ENCODE data around the gene ZBTB18.
"Not testable (repeated sequence)": the region's sequence is repeated elsewhere in the genome, so short reads cannot be mapped to it uniquely, and the experiment has no call there.

Gene ZBTB18

DNA sequence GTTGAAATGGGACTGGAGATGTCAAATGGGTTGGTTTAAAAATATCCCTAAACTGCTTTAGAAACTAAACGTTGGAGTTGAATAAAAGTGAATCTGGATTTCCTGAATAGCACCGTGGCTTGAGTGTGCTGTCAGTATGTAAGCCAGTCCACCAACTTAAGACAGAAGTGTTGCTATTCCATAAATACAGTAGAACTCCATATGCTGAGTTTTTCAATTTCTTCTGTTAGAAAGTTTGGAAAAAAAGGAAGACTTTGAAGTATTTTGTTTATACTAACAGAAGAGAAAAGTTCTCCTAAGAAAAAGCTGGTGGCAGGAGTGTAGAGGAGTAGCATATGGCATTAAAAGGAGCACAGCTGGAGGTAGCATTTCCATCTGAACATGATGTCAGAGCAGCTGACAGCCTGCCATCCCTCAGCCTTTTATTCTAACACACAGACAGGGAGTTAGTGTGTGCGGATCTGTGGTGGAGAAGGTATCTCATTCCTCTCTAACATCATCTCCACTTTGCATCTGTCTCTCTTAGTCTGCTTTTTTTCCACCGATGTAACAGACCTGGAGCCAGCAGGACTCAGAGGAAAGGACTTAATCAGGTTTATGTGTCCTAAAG lies at the start of gene ZBTB18:
TSS of gene ZBTB18 (plus strand) at position 449 of the 610 bp plus-strand sequence. CDS start at position 598, 149 bp downstream.
- no peak for DNase-seq (ENCODE audit: low spot score)

DNA sequence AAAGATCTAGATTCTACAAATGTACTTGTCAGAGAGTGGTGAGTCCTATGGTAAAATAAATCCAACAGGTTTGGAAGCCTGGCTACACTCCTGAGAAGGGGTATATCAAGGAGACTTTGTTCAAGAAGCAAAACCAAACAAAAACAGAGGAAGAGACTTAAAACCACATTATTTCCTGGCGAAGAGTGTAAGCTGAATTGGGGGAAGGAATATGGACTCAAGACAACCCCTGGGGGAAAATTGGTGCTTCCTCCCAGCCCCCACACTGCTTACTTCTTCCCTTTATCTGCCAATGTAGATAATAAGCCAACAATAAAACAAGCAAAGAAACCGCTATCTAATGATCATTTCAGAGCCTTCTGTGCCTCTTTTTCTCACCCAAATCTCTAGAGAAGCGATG lies 48.4 kb upstream of the ZBTB18 start:
- DNase-seq (ENCODE audit: low spot score) = no peak

DNA sequence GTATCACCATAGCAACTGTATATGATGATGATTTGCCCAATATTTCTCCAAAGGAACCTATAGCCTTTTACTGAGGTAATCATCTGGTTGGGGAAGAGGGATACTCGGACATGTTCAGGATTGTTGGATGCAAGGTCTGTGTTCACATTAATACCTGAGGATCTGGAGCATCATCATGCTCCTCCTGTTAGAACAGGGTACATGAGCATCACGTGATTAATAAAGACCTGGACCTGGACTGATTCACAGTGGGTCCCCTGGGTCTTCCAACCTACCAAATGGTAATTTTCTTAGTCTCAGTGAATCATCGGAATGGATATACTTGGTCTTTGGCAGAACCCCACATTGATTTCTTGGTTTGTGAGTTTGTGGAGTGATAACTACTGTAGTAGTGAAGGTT lies 45.6 kb upstream of the ZBTB18 start:
- no peak for DNase-seq (ENCODE audit: low spot score)

DNA sequence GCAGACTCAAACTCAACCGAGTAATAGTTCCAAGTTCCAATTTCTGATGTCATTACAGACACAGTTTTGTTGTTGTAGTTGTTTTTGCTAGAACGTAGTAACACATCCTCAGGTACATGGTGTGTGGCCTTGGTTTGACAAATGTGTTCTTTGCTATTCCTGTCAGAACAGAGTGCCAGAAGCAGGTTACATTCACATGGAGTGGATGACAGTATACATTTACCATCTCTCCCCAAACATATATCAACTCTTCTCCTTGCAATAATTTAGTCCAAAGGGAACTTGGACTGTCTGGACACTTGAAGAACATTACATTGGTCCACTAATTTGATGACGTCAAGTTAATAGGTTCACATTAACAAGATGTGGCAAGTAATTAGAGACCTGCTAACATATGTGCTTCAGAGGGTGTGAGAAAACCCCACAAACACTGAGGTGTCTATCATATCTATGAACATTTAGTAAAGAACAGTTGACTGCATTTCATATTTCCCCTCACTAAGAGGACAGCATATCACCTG lies 44.6 kb upstream of the ZBTB18 start:
- no peak for DNase-seq (ENCODE audit: low spot score)

DNA sequence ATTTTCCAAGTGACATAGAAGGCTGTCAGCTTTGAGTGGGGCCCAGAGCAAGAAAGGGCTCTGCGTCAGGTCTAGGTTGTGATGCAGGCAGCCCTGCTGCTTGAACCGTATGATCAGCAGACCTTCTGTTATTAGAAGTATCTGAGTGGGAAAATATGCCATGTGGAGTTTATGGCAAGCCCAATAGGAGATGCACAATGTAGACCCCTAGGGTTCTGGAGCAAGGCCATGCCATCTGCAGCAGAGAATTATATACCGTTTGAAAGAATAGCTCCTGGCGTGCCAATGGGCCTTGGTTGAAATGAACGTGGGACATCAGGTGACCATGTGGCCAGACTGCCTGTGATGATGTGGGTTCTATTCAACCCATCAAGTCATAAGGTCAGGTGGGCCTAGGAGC lies 44.1 kb upstream of the ZBTB18 start:
- no peak for DNase-seq (ENCODE audit: low spot score)

DNA sequence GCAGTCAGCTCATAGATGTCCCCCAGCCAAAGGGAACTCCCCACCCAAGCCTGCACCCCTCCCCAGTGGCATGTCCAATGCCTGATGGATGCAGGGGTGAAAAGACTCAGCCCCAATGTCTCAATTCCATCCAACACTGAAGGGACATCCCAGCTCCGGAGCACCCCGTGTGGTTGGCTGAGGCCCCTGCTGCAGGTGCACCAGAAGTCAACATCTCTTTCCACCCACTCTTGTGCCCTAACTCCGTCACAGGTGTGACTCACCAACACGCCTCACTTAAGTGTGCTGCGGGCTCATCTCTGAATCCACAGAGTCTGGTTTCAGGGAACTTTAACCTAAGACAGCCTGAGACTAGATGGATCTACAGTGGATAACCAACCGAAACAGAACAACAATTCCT lies 40.9 kb upstream of the ZBTB18 start:
- no peak for DNase-seq (ENCODE audit: low spot score)

DNA sequence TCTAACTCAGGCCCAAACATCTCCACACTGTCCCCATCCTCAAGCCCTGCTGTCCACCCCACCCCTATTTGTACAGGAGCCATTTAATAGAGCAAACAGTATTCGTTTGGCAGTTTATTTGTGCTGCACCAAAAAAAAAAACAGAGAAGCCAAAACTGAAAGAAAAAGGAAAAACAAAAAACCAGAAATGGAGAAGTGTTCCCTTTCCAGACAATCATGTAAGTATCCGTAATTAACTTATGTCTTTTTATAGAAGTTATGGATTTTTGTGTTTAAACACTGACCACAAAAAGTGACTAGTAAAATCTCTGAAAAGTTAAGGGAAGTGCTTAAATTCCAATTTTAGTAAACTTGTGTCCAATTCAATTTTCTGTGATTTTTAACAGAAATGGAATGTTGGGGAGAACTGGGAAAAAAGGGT lies 40.4 kb upstream of the ZBTB18 start:
- no peak for DNase-seq (ENCODE audit: low spot score)

DNA sequence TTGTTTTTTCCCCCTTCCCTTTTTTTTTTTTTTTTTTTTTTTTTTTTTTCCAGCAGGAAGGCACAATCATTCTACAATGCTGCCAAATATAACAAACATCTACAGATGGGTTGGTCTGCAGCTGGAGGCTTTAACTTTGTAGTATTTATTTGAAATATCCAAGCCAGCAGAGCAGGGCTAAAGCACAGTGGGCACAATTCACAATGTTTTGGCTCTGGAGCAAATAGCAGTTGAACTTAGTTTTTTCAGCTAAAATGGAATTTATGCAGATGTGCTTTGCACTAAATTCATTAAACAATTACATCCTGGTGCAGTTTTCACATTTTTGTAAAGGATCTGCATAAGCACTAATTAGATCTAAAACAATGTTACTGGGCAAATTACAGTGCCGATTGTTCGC lies 39.8 kb upstream of the ZBTB18 start:
- no peak for DNase-seq (ENCODE audit: low spot score)

DNA sequence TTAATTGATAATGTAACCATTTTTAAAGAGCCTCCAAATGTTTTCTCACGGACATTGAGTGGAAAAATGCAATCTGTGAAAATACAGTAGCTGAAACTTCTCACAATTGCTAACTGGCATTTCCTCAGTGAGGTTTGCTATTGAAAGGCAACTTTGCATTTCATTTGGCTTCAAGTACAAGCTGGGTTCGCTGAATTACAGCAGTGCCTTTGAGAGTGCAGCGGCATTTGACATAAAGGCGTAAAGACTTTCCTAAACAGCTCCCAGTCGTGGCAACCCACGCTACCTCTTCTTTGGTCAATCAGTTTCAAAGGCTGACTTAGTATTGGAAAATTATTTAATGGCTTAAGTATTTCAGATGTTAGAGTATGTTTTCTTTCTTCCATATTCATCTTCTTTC lies 39.3 kb upstream of the ZBTB18 start:
- DNase-seq (ENCODE audit: low spot score) = no peak

DNA sequence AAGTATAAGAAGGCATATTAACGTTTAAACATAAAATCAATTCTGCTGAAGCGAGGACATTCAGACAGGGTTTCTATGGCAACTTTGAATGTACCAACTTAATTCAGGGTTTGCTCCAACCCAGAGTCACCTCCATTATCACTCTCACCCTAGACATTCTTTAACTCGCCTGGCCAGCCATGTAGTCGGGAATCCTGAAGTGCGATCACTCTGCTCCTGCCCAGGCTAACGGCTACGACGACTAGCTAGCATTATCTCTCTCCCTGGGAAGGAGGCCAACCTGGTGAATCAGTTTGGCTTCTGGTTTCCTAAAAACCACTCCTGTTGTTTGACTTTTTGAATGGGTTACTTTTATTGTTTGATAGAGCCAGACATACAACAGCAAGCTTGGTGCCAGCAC lies 38.9 kb upstream of the ZBTB18 start:
- no peak for DNase-seq (ENCODE audit: low spot score)

DNA sequence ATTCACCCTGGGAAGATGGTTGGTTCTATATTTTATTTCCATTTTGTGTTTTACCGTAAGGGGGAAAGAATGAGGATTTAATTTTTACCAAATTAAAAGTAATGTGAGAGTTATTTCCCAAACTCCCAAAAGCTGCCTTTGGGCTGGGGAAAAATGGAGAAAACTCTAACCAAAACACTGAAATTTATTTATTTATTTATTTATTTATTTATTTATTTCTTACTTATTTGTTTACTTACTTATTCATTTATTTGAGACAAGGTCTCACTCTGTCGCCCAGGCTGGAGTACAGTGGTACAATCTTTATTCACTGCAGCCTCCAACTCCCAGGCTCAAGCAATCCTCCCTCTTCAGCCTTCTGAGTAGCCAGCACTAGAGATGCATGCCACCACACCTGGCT lies 38.0 kb upstream of the ZBTB18 start:
- no peak for DNase-seq (ENCODE audit: low spot score)

DNA sequence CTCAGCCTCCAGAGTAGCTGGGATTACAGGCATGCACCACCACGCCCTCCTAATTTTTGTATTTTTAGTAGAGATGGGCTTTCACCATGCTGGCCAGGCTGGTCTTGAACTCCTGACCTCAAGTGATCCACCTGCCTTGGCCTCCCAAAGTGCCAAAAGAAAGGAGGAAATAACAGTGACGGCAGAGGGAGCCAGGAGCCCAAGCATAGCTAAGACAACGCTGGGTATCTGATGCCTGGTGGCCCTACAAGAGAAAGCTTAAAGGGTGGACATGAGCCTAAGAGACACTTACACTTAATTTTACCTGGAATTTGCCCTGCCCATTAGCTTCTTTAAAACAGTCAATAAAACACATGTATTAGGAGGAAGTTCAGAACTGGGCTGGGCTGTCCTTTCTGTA lies 36.2 kb upstream of the ZBTB18 start:
- not testable (repeated sequence) for DNase-seq (ENCODE audit: low spot score)

DNA sequence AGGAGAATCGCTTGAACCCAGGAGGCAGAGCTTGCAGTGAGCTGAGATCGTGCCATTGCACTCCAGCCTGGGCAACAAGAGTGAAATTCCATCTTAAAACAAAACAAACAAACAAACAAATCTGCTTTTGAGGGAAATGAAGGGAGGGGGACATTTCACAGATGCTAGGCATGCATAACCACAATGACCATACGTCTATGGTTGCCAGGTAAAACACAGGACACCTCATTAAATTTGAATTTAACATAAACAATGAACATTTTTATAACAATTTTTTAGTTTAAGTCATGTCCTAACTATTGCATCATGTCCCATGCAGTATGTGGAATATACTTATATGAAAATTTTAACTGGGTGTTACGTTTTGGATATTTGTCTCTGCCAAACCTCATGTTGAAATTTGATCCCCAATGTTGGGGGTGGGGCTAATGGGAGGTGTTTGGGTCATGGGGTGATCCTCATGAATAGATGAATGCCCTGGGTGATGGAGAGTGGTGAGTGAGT lies 31.0 kb upstream of the ZBTB18 start:
- no peak for DNase-seq (ENCODE audit: low spot score)

DNA sequence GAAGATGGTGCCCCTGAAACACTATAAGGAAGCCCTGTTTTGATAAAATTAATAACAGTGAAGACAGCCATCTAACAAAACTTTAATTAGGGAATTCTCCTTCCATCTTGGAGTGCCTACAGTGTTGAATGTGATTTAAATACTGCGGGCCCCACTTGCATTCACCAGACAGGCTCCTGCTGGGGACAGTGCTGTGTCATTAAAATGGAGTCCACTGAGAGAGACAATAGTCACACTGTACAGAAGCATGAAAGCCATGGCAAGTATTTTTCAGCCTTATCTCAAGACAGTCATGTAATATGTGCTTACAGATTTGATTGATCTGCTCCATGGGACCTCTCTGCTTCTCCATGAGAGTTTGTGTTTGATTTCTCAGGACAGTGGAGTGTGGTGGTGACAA lies 29.7 kb upstream of the ZBTB18 start:
- DNase-seq (ENCODE audit: low spot score) = no peak

DNA sequence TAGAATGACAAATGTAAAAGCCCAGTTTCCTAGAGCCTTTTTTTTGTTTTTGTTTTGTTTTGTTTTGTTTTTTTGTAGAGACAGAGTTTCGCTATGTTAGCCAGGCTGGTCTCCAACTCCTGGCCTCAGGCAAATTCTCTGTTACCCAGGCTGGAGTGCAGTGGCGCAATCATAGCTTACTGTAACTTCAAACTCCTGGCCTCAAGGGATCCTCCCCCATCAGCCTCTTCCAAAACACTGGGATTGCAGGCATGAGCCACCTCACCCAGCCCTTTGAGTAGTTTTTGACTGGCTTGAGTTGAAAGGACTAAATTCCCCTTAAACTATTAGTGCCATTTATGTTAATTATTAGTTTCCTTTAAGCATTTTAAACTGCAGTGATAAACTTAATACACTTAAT lies 28.8 kb upstream of the ZBTB18 start:
- no peak for DNase-seq (ENCODE audit: low spot score)

DNA sequence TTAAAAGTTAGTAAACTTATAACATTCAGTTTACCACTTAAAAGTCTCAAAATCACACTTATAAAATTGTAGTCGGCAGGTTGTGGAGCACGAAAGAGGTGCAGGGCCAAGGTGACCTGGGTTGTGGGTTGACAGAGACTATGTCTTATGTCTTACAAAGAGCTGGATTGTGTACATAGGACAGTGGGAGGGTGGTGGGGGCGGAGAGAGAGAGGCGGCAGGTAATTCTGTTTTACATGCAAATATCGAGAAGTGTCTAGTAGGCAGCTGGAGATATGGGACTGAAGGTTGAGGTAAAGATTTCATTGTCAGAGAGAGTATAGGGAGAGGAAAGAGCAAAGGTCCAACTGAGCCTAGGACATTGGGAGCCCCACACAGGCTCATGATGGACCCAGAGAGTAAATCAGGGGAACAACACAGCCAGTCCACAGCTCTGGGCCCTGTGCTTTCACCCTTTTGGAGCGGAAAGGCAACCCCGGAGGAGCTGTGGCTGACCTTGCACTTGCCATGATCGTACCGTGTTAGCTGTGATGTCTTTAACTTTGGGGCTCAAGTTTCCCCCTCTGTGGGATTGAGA lies 28.1 kb upstream of the ZBTB18 start:
- no peak for DNase-seq (ENCODE audit: low spot score)

DNA sequence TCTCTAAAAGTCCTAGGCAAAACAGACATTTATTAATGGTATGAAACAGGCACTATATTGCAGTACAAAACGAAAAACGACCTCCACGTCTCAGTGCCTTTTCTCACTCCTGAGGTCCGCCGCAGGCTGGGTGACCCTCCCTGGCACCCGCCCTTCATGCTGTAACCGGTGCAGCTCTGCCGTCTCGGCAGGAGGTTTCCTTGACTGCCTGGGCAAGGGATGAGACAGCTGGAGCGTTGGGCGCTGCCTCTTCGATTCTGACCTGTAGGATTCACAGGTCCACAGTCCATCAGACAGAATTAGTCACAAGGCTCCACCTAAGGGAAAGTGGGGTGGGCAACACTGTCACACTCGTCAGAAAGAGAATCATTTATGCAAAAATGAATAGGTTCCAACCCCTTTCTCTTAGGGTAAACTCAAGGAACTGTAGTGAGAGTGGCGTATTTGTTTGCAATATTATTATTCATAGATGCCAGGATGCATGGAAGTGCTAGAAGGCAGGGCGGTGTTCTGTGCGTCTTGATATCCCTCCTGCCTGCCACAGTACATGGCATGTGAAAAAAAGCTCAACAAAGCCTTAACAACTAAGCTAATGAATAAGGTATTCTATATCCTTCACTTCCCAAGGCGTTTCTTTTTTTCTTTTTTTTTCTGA lies 23.5 kb upstream of the ZBTB18 start:
- DNase-seq (ENCODE audit: low spot score) = no peak

DNA sequence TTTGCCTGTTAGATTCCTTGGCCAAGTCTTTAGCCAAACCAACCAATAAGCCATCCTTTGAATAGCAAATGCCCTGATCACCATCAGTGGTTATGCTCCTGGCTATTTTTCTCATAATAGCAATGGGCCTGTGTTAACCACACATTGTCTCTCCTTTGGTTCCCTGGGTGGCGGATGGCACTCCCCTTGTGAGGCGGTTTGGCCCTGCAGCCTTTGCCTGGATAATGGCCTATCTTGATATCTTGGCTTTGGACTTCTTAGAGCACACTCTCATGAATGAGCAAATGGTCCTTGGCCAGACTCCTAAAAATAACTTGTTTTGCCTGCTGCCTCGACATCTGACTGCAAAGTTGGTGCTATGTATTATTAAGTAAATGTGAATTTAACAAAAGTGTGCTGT lies 22.4 kb upstream of the ZBTB18 start:
- no peak for DNase-seq (ENCODE audit: low spot score)

DNA sequence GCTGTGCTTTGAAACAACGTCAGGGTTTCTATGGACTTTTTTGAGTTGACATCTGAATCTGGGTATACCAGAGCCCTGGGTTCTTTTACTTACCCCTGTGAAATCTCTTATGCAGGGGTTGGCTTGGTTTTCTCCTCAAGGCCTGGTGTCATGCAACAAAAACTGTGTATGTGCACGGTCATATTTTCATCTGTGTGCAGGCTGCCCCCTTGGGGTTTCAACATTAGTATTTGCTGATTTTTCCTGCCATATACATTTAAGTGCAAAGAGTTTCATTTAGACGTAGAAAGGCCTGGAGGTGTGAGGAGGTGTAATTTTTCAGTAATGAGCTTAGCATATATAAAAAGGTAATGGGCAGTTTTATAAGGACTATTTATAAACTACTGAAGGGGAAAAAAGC lies 22.0 kb upstream of the ZBTB18 start:
- no peak for DNase-seq (ENCODE audit: low spot score)

DNA sequence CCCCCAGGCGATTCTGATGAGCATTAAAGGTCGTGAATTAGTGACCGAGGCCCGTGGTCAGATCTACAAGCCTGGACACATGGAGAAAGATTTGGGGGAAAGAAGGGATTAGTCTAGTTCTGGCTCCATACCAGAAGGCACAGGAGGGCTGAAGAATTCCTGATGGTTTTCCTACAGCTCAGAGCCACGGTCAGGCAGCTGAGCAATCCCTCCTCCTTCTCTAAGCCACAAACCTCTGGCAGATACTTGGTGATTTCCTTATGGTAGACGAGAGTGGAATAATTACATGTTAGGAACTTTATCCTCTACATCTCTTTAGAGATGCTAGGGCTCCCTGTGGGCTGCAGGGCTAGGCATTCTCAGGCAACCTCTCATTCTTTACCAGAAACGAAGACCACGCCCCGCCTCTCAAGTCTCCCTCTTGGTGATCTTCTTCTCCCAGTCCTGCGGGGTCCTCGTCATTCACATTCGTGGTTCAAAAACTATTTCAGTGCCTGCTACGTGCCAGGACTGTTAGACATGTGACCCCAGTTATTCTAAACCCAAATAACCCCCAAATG lies 20.5 kb upstream of the ZBTB18 start:
- no peak for DNase-seq (ENCODE audit: low spot score)

DNA sequence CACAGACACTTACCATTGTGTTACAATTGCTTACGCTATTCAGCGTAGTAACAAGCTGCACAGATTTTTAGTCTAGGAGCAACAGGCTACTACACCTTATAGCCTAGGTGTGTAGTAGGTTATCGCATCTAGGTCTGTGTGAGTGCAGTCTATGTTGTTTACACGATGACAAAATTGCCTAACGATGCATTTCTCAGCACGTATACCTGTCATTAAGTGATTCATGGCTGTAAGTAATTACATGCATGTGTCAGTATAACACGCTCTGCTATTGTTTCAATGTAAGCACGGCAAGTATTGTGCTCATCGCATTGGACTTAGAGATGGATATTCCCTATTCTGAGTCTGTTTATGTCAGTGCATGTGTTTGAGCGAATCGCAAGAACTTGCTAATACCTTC lies 15.7 kb upstream of the ZBTB18 start:
- no peak for DNase-seq (ENCODE audit: low spot score)

DNA sequence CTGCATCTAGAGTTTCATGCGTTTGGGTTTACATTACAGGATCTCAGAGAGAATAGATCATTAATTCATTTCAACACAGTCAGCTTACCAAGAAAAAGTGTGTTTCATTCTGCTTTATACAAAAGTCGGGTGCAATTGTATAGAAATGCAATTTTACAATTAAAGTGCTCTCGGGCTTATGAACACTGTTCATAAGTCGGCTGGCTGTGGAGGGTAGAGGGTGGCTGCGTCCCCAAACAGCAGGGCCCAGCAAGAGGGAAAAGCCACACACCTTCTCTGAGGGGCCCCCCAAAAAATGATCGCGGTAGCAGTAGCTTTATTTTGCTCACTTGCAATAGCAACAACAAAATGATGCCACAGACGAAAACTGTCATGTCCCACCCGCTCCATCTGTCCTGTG lies 13.8 kb upstream of the ZBTB18 start:
- DNase-seq (ENCODE audit: low spot score) = no peak

DNA sequence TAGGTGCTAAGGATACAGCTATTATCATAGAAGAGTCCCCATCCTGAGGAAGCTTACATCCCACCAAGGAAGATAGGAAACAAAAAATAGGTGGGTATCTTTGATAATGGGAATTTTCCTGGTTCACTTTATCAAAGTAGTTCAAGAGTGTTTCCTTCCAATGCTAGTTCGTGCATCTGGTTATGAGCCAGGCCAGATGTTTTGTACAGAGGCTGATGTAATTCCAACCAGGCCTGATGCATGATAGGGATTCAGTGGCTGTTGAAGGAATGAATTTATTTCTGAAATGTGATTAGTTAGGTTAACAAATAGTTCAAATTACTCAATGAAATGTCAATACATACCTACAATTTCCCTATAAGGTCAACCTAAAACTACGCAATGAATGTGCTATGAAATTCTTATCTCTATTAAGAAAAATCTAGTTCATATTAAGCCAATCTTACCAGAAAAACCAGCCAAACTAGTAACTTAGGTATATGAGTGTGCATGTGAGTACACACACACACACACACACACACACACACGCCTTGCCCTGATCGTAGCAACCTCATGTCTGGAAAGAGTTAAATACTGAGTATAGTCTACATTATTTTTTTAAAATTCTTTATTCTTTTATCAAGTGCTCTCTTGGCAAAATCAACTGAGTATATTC lies 9.5 kb upstream of the ZBTB18 start:
- no peak for DNase-seq (ENCODE audit: low spot score)

Data from HuH-7.5 (cell line).